Gastroesophageal sphincter (tissue), 4 donors: ENCODE data around the gene BAG5. TPM values are rescaled to one million over a fixed set of nuclear protein-coding genes. Genes with fewer than 3 reads are reported as not detected.
"Not testable (repeated sequence)": the region's sequence is repeated elsewhere in the genome, so short reads cannot be mapped to it uniquely, and the experiment has no call there.

ENCODE experiments used
- ATAC-seq: fragments of 150-250 bp; one replicate; pipeline ENCODE4 v1.9.1; 2016; ENCODE audit warnings: mild to moderate bottlenecking, moderate library complexity
- H3K27ac ChIP-seq, 4 donors: fragments of 200-600 bp; sonication (generic) in 3 of 4; 1 replicate in 3 of 4; 2 replicates in 1 of 4; pipeline ENCODE4 v1.5.1; 2016 to 2019
- H3K27me3 ChIP-seq: fragments of 200-600 bp; sonication (generic); one replicate; pipeline ENCODE4 v1.5.1; 2019
- H3K36me3 ChIP-seq, 2 donors: fragments of 200-600 bp; sonication (generic); one replicate each; pipeline ENCODE4 v1.5.1; 2019; ENCODE audit warnings: control low read depth in 1 of 2
- H3K4me1 ChIP-seq, 3 donors: fragments of 200-600 bp; sonication (generic); 1 replicate in 2 of 3; 2 replicates in 1 of 3; pipeline ENCODE4 v1.5.1; 2016 to 2019; ENCODE audit warnings: control low read depth in 2 of 3
- H3K4me3 ChIP-seq, 2 donors: fragments of 200-600 bp; sonication (generic); one replicate each; pipeline ENCODE4 v1.5.1; 2019; ENCODE audit warnings: mild to moderate bottlenecking in 1 of 2, moderate library complexity in 1 of 2
- H3K9me3 ChIP-seq, 3 donors: fragments of 200-600 bp; sonication (generic); one replicate each; pipeline ENCODE4 v1.5.1; 2017 to 2019; ENCODE audit warnings: control low read depth in 2 of 3
- CTCF ChIP-seq, 4 experiments: fragments of 200-600 bp in 2 of 4; fragments of 450-650 bp in 2 of 4; sonication (generic) in 1 of 4; IDR thresholded peaks; one replicate each; pipeline ENCODE4 v1.5.1; 2017 to 2019; ENCODE audit warnings: antibody characterized with exemption in 4 of 4, mild to moderate bottlenecking in 2 of 4, moderate library complexity in 2 of 4
- EP300 ChIP-seq: sonication (generic); formaldehyde crosslinking; IDR thresholded peaks from one replicate; pipeline ENCODE4 v1.6.1; 2017; ENCODE audit warnings: antibody characterized with exemption, mild to moderate bottlenecking
- POLR2A ChIP-seq, 2 donors: fragments of 450-650 bp; IDR thresholded peaks; one replicate each; pipeline ENCODE4 v1.6.1; 2017; ENCODE audit warnings: antibody characterized with exemption in 2 of 2, mild to moderate bottlenecking in 2 of 2, moderate library complexity in 1 of 2
- POLR2AphosphoS5 ChIP-seq: sonication (generic); formaldehyde crosslinking; IDR thresholded peaks from one replicate; pipeline ENCODE4 v1.6.1; 2017; ENCODE audit warnings: antibody characterized with exemption
- WGBS, 2 donors: methylation state at CpG; one replicate each; pipeline ENCODE4 v1.1.5; 2018; ENCODE audit warnings: low coverage in 1 of 2; 5-methylcytosine and 5-hydroxymethylcytosine counted together
- total RNA-seq, 4 donors: library from RNA; depleted of rRNA; stranded (reverse); fragments of >200 nt; gene quantifications; one replicate each; pipeline ENCODE4 v1.1.0, GENCODE V29; 2016

BAG5 gene
- total RNA-seq, 4 donors from 2014 or later = 31.1 to 41.3 (median 38.5) TPM

GRCh38 chr14:103517174-103517566, 45.3 kb downstream of the BAG5 start:
- TF ChIP-seq CTCF (IDR thresholded peaks at IDR 0.05) (no peak), EP300 (no peak), POLR2A (IDR thresholded peaks at IDR 0.05) (no peak), POLR2AphosphoS5 (no peak)
- H3K9me3 ChIP-seq = no peaks in the 10 kb centered on the region
- H3K36me3 ChIP-seq = peaks cover 0 to 14% of the 10 kb centered on the region in 2 donors
- 70 to 83% methylated on average over 1 to 4 of the region's 10 CpGs for WGBS, 2 donors
- H3K27ac ChIP-seq = peak overlapping the region in 3 of 4 donors; percentile 97 to 99 (median 99)
- H3K27me3 ChIP-seq = no peaks in the 10 kb centered on the region
- no peak overlapping the region for H3K4me3 ChIP-seq
- peaks cover 3 to 70% (median 43%) of the 10 kb centered on the region in 3 donors for H3K4me1 ChIP-seq
- no peak for ATAC-seq

GRCh38 chr14:103516426-103517173, 45.9 kb downstream of the BAG5 start:
- no peak for TF ChIP-seq POLR2A (IDR thresholded peaks at IDR 0.05)
- TF ChIP-seq POLR2AphosphoS5 = no peak
- TF ChIP-seq EP300 = no peak
- TF ChIP-seq CTCF (IDR thresholded peaks at IDR 0.05) = no peak
- H3K36me3 ChIP-seq = peaks cover 0 to 16% of the 10 kb centered on the region in 2 donors
- H3K27me3 ChIP-seq = no peaks in the 10 kb centered on the region
- 75 to 85% methylated on average over 2 to 6 of the region's 10 CpGs for WGBS, 2 donors
- ATAC-seq = no peak
- no peak overlapping the region for H3K4me3 ChIP-seq
- H3K9me3 ChIP-seq = no peaks in the 10 kb centered on the region
- peak overlapping the region in 3 of 4 donors; percentile 97 to 99 (median 99) for H3K27ac ChIP-seq
- peaks cover 3 to 65% (median 43%) of the 10 kb centered on the region in 3 donors for H3K4me1 ChIP-seq

- TF ChIP-seq CTCF (IDR thresholded peaks at IDR 0.05) (no peak), POLR2A (IDR thresholded peaks at IDR 0.05) (no peak), POLR2AphosphoS5 (no peak), EP300 (no peak)
- Histone ChIP-seq H3K4me3 (no peak overlapping the region), H3K36me3 (peaks cover 0 to 25% of the 10 kb centered on the region in 2 donors), H3K9me3 (no peaks in the 10 kb centered on the region), H3K4me1 (peaks cover 3 to 47% (median 33%) of the 10 kb centered on the region in 3 donors), H3K27ac (peak overlapping the region in 2 of 4 donors; percentile 30 to 99), H3K27me3 (no peaks in the 10 kb centered on the region)
- no peak for ATAC-seq
- 85 to 89% methylated on average over 4 to 7 of the region's 18 CpGs for WGBS, 2 donors
Measured at GRCh38 chr14:103514596-103515421, 47.6 kb downstream of the BAG5 start.

GRCh38 chr14:103512701-103513611, 49.5 kb downstream of the BAG5 start:
- Histone ChIP-seq H3K4me1 (peaks cover 3 to 29% (median 15%) of the 10 kb centered on the region in 3 donors), H3K27ac (peak overlapping the region; percentile 42 to 86 (median 82)), H3K4me3 (no peak overlapping the region), H3K36me3 (peaks cover 0 to 36% of the 10 kb centered on the region in 2 donors), H3K9me3 (no peaks in the 10 kb centered on the region), H3K27me3 (no peaks in the 10 kb centered on the region)
- peak; percentile 84 for ATAC-seq
- WGBS, 2 donors = 15 to 29% methylated on average over 12 to 21 of the region's 25 CpGs
- TF ChIP-seq POLR2A (IDR thresholded peaks at IDR 0.05) (no peak), CTCF (IDR thresholded peaks at IDR 0.05) (no peak), POLR2AphosphoS5 (no peak), EP300 (no peak)

- WGBS, 2 donors = 100% methylated on average over 3 of the region's 8 CpGs; no CpG with 5 or more reads in 1 of the 2 donors
- Histone ChIP-seq H3K36me3 (peaks cover 0 to 40% of the 10 kb centered on the region in 2 donors), H3K4me1 (peaks cover 3 to 22% (median 13%) of the 10 kb centered on the region in 3 donors), H3K27ac (peak overlapping the region; percentile 42 to 86 (median 82))
- ATAC-seq, H3K9me3 ChIP-seq, H3K4me3 ChIP-seq, H3K27me3 ChIP-seq: not testable (repeated sequence)
Measured at GRCh38 chr14:103512180-103512579, 50.3 kb downstream of the BAG5 start.
